Mesendoderm (in vitro differentiated cells): Measurements from ENCODE around the gene FTO.

Experiments used
- DNase-seq: peaks from one replicate; pipeline ENCODE4 v3.0.0; 2013
- H2AK5ac ChIP-seq: 2 replicates; pipeline ENCODE4 v1.6.1; 2013; ENCODE audit warnings: low read length, inconsistent platforms
- H2BK120ac ChIP-seq: 2 replicates; pipeline ENCODE4 v1.6.1; 2013; ENCODE audit warnings: low read depth, mild to moderate bottlenecking, low read length, moderate library complexity, mixed read lengths
- H2BK15ac ChIP-seq: replicated peaks from 2 replicates; pipeline ENCODE4 v1.6.1; 2013; ENCODE audit warnings: low read depth, mild to moderate bottlenecking, moderate library complexity
- H2BK5ac ChIP-seq: 2 replicates; pipeline ENCODE4 v1.6.1; 2013; ENCODE audit warnings: low read length, inconsistent platforms
- H3K18ac ChIP-seq: 2 replicates; pipeline ENCODE4 v1.6.1; 2013; ENCODE audit warnings: mild to moderate bottlenecking, low read length, mixed read lengths
- H3K23ac ChIP-seq: one replicate; pipeline ENCODE4 v1.6.1; 2013; ENCODE audit warnings: low read length
- H3K27ac ChIP-seq: 2 replicates; pipeline ENCODE4 v1.5.1; 2013; ENCODE audit warnings: low read depth, mild to moderate bottlenecking, inconsistent platforms, low read length, moderate library complexity
- H3K27me3 ChIP-seq: 2 replicates; pipeline ENCODE4 v1.6.1; 2013; ENCODE audit warnings: low read length, control low read depth, mild to moderate bottlenecking, inconsistent platforms; ENCODE audit not compliant: insufficient read depth, poor library complexity
- H3K36me3 ChIP-seq: 2 replicates; pipeline ENCODE4 v1.6.1; 2013; ENCODE audit warnings: low read length, inconsistent platforms; ENCODE audit not compliant: control insufficient read depth, insufficient read depth
- H3K4ac ChIP-seq: one replicate; pipeline ENCODE4 v1.6.1; 2013; ENCODE audit warnings: low read depth, mild to moderate bottlenecking, low read length, moderate library complexity
- H3K4me1 ChIP-seq: 2 replicates; pipeline ENCODE4 v1.6.1; 2013; ENCODE audit warnings: low read depth, low read length, inconsistent platforms; ENCODE audit not compliant: control insufficient read depth
- H3K4me2 ChIP-seq: 2 replicates; pipeline ENCODE4 v1.6.1; 2013; ENCODE audit warnings: low read length
- H3K4me3 ChIP-seq: 2 replicates; pipeline ENCODE4 v1.5.1; 2013; ENCODE audit warnings: mild to moderate bottlenecking, low read length
- H3K56ac ChIP-seq: one replicate; pipeline ENCODE4 v1.6.1; 2013; ENCODE audit warnings: low read length
- H3K79me1 ChIP-seq: 2 replicates; pipeline ENCODE4 v1.6.1; 2013; ENCODE audit warnings: low read length, inconsistent platforms
- H3K79me2 ChIP-seq: 2 replicates; pipeline ENCODE4 v1.6.1; 2013; ENCODE audit warnings: mild to moderate bottlenecking, low read length; ENCODE audit not compliant: control insufficient read depth, insufficient read depth
- H3K9ac ChIP-seq: 2 replicates; pipeline ENCODE4 v1.6.1; 2013; ENCODE audit warnings: low read length, inconsistent platforms
- H4K5ac ChIP-seq: one replicate; pipeline ENCODE4 v1.6.1; 2013; ENCODE audit warnings: low read length
- H4K8ac ChIP-seq: one replicate; pipeline ENCODE4 v1.6.1; 2013; ENCODE audit warnings: low read depth, mild to moderate bottlenecking, control low read depth, low read length, moderate library complexity
- WGBS: extraction: QIAGEN DNeasy Blood & Tissue Kit; methylation state at CpG from one replicate; pipeline ENCODE4 v1.1.7; 2013; ENCODE audit warnings: low lambda C conversion rate, missing lambda C conversion rate; ENCODE audit not compliant: insufficient coverage; ENCODE audit errors: extremely low coverage; 5-methylcytosine and 5-hydroxymethylcytosine counted together

The FTO gene

GRCh38 chr16:54118846-54119245 is 414.9 kb downstream of the FTO start:
- Histone ChIP-seq H3K36me3 (no peaks in the 10 kb centered on the region), H2BK120ac (no peak overlapping the region), H3K9ac (no peak overlapping the region), H3K27me3 (no peaks in the 10 kb centered on the region), H3K4me3 (no peak overlapping the region), H3K23ac (no peak overlapping the region), H3K79me2 (no peaks in the 10 kb centered on the region), H4K5ac (no peak overlapping the region), H3K56ac (no peak overlapping the region), H3K4me2 (no peak overlapping the region), H3K4me1 (no peaks in the 10 kb centered on the region), H4K8ac (no peak overlapping the region), H3K27ac (no peak overlapping the region), H3K18ac (no peak overlapping the region), H2AK5ac (no peak overlapping the region), H3K79me1 (no peaks in the 10 kb centered on the region), H2BK5ac (no peak overlapping the region), H3K4ac (no peak overlapping the region), H2BK15ac (no peak overlapping the region)
- no CpG with 5 or more reads among the region's 3 CpGs for WGBS
- no peak for DNase-seq

DNA sequence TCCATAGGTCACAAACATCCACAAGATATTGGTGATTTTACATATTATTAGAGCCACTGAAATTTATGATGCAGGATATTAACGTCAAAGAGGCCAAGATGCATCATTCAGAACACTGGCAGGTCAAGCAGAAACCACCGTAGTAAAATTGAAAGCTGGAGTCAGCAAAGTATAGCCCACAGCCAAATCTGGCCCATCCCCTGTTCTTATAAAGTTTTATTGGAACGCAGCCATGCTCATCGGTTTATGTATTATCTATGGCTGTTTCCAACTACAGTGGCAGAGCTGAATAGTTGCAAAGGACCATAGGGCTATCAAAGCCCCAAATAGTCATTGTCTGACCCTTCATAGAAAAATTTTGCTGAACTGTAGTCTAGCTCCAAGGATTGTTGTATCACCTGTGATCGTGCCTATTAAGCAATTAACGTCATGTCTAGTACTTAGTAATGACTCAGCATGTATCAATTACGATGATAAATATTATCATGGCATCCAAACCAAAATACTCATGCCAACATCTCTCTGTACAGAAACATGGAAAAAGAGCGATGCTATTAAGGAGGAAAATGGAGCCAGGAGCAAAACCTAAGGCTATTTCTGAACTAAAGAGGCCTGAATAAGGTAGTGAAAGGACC is 417.0 kb downstream of the FTO start:
- Histone ChIP-seq H3K23ac (no peak overlapping the region), H2BK5ac (no peak overlapping the region), H2BK15ac (no peak overlapping the region), H3K9ac (no peak overlapping the region), H3K79me1 (no peaks in the 10 kb centered on the region), H3K4me2 (no peak overlapping the region), H3K79me2 (no peaks in the 10 kb centered on the region), H2BK120ac (no peak overlapping the region), H3K56ac (no peak overlapping the region), H3K36me3 (no peaks in the 10 kb centered on the region), H3K18ac (no peak overlapping the region), H3K27me3 (no peaks in the 10 kb centered on the region), H3K4ac (no peak overlapping the region), H3K4me3 (no peak overlapping the region), H4K8ac (no peak overlapping the region), H3K4me1 (no peaks in the 10 kb centered on the region), H2AK5ac (no peak overlapping the region), H3K27ac (no peak overlapping the region), H4K5ac (no peak overlapping the region)
- WGBS, result no CpG with 5 or more reads among the region's 8 CpGs
- no peak for DNase-seq

- Histone ChIP-seq H3K9ac (no peak overlapping the region), H3K79me2 (no peaks in the 10 kb centered on the region), H2BK5ac (no peak overlapping the region), H3K56ac (no peak overlapping the region), H3K4ac (no peak overlapping the region), H3K4me3 (no peak overlapping the region), H3K27ac (no peak overlapping the region), H3K23ac (no peak overlapping the region), H4K5ac (no peak overlapping the region), H2BK15ac (no peak overlapping the region), H3K36me3 (no peaks in the 10 kb centered on the region), H3K27me3 (no peaks in the 10 kb centered on the region), H2BK120ac (no peak overlapping the region), H3K4me2 (no peak overlapping the region), H2AK5ac (no peak overlapping the region), H3K4me1 (no peaks in the 10 kb centered on the region), H3K18ac (no peak overlapping the region), H3K79me1 (no peaks in the 10 kb centered on the region), H4K8ac (no peak overlapping the region)
- DNase-seq, result no peak
- WGBS, result no CpG with 5 or more reads among the region's 35 CpGs
These were observed 417.8 kb downstream of the FTO start for GRCh38 chr16:54121539-54122295.

GRCh38 chr16:54123766-54124165 is 419.8 kb downstream of the FTO start:
- Histone ChIP-seq H3K4me3 (no peak overlapping the region), H3K56ac (no peak overlapping the region), H2AK5ac (no peak overlapping the region), H4K8ac (no peak overlapping the region), H3K4me2 (no peak overlapping the region), H3K27me3 (no peaks in the 10 kb centered on the region), H2BK120ac (no peak overlapping the region), H3K36me3 (no peaks in the 10 kb centered on the region), H3K4me1 (no peaks in the 10 kb centered on the region), H2BK15ac (no peak overlapping the region), H2BK5ac (no peak overlapping the region), H3K23ac (no peak overlapping the region), H3K27ac (no peak overlapping the region), H3K18ac (no peak overlapping the region), H3K79me2 (no peaks in the 10 kb centered on the region), H4K5ac (no peak overlapping the region), H3K79me1 (no peaks in the 10 kb centered on the region), H3K4ac (no peak overlapping the region), H3K9ac (no peak overlapping the region)
- no peak for DNase-seq
- WGBS, result no CpG with 5 or more reads among the region's 4 CpGs

DNA sequence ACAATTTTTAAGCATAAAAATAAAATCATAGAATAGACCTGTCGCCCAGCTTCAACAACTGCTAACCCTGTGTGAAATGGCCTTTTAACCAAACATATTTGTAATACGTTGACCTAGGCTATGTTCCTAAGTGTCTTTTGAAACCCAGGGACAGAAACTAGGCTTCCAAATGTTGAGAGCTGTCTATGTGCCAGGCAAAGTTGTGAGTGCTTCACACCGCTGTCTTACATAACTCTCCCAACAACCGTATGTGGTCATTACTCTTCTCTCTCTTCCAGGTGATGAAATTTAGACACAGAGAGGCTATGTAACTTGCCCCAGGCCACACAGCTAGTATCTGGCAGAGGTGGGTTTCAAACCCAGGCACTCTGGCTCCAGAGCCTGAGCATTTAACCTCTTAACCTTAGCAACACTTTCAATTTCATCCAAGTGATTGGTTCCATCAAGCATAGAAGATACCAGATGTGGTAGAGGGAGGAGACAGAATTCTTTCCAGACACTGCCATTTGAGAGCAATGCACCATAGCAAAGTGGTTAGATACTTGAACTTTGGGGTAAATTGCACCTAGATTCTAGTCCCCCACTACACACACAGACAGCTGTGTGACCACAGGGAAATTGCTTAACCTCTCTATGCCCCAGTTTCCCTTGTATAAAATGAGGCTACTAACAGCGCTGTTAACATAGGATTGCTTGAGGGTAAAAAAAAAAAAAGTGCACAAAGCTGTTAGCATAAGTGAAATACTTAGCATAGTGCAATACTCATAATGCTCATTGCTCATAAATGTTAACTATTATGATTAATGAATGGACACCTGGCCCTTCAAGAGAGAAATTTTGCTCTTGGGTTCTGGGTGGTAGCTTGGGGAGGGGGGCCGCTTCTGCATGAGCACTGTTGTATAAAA is 422.0 kb downstream of the FTO start:
- Histone ChIP-seq H2BK5ac (no peak overlapping the region), H2AK5ac (no peak overlapping the region), H3K9ac (no peak overlapping the region), H2BK120ac (no peak overlapping the region), H3K27ac (no peak overlapping the region), H3K36me3 (no peaks in the 10 kb centered on the region), H3K18ac (no peak overlapping the region), H4K8ac (no peak overlapping the region), H3K4me1 (no peaks in the 10 kb centered on the region), H3K4me2 (no peak overlapping the region), H3K4me3 (no peak overlapping the region), H3K56ac (no peak overlapping the region), H2BK15ac (no peak overlapping the region), H3K79me1 (no peaks in the 10 kb centered on the region), H3K79me2 (no peaks in the 10 kb centered on the region), H3K23ac (no peak overlapping the region), H3K4ac (no peak overlapping the region), H4K5ac (no peak overlapping the region), H3K27me3 (no peaks in the 10 kb centered on the region)
- WGBS, result no CpG with 5 or more reads among the region's 6 CpGs
- no peak for DNase-seq
